C4-2B (cell line): ENCODE results near the gene TUBB2B.

Source experiments
- H3K27ac ChIP-seq: fragments of 450-650 bp; 2 replicates; pipeline ENCODE4 v1.5.1; 2017
- ZFX ChIP-seq: fragments of 450-650 bp; IDR thresholded peaks from 2 replicates; pipeline ENCODE4 v1.6.1; 2017
- TF ChIP-seq, protein P1 (sequence below): fragments of 450-650 bp; conservative IDR thresholded peaks from 2 replicates; pipeline ENCODE4 v1.5.1; 2017; ENCODE audit warnings: mild to moderate bottlenecking

Gene TUBB2B

DNA sequence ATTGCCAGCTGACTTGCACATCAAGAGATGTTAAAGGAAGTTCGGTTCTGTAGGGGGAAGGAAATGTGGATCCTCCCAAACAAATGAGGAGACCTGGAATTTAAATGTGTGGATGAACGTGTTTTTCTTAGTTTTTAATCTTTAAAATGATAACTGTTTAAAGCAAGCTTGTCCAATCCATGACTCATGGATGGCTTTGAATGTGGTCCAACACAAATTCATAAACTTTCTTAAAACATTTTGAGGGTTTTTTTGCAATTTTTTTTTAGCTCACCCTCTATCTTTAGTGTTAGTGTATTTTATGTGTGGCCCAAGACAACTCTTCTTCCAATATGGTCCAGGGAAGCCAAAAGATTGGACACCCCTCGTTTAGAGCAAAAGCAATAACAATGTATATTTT lies 12.6 kb downstream of the TUBB2B start:
- no peak for TF ChIP-seq ZFX
- H3K27ac ChIP-seq, result no peak overlapping the region

DNA sequence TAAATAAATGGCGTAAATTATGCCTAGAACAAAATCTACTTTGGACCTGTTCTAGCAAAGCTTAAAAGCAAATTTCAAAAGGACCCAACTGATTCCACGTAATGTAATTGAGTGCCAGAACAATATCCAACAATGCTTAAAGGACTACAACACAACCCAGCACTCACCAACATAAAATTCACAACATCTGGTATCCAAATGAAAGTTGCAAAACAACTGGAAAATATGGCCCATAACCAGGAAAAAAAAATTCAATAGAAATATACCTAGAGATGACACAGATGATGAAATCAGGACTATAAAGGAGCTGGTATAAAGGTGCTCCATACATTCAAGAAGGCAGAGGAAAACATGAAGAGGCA lies 14.1 kb downstream of the TUBB2B start:
- no peak for TF ChIP-seq ZFX
- TF ChIP-seq, protein P1, sequence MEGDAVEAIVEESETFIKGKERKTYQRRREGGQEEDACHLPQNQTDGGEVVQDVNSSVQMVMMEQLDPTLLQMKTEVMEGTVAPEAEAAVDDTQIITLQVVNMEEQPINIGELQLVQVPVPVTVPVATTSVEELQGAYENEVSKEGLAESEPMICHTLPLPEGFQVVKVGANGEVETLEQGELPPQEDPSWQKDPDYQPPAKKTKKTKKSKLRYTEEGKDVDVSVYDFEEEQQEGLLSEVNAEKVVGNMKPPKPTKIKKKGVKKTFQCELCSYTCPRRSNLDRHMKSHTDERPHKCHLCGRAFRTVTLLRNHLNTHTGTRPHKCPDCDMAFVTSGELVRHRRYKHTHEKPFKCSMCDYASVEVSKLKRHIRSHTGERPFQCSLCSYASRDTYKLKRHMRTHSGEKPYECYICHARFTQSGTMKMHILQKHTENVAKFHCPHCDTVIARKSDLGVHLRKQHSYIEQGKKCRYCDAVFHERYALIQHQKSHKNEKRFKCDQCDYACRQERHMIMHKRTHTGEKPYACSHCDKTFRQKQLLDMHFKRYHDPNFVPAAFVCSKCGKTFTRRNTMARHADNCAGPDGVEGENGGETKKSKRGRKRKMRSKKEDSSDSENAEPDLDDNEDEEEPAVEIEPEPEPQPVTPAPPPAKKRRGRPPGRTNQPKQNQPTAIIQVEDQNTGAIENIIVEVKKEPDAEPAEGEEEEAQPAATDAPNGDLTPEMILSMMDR, result no peak
- no peak overlapping the region for H3K27ac ChIP-seq

DNA sequence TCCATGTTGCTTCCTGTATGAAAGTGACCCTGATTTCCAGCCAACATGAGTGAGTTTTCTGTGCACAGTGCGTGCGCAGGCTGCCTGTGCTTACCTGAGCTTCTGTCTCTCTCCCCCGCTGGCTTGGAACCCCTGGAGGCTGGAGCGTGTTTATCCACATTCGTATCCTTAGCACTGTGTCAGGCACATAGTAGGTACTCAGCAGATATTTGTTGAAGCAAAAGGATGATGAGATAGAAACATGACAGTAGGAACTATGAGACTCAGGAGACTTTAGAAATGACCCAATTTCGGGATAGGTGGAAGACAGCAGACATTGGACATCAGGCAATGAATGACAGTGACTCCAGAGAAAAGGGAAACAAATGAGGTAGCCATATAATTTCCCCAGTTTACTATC lies 15.2 kb downstream of the TUBB2B start:
- no peak overlapping the region for H3K27ac ChIP-seq

DNA sequence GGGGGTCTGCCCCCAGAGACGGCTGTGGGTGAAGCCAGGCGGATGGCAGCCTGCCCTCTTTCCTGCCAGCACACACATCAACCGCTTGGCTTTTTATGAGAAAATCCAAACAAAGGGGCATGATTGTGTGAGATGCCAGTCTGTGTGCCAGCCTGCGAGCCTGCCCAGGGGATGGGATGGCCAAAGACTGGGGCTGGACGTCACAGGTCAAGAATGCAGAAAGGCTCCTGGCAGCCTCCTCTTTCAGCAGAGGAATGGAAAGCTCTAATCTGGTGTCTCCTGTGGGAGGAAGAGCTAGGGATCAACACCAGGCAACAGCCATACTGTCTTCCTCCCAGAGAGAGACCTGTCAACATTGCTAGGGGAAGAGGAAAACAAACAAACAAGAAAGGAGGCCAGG lies 15.8 kb downstream of the TUBB2B start:
- no peak overlapping the region for H3K27ac ChIP-seq
- TF ChIP-seq, protein P1, result no peak
- no peak for TF ChIP-seq ZFX

More for the DNA sequence above, 15.2 kb downstream of the TUBB2B start:
- TF ChIP-seq ZFX, result no peak
- TF ChIP-seq, protein P1, result no peak

GRCh38 chr6:3210024-3210610 lies 17.3 kb downstream of the TUBB2B start:
- H3K27ac ChIP-seq, result no peak overlapping the region
- TF ChIP-seq, protein P1, result no peak
- no peak for TF ChIP-seq ZFX

DNA sequence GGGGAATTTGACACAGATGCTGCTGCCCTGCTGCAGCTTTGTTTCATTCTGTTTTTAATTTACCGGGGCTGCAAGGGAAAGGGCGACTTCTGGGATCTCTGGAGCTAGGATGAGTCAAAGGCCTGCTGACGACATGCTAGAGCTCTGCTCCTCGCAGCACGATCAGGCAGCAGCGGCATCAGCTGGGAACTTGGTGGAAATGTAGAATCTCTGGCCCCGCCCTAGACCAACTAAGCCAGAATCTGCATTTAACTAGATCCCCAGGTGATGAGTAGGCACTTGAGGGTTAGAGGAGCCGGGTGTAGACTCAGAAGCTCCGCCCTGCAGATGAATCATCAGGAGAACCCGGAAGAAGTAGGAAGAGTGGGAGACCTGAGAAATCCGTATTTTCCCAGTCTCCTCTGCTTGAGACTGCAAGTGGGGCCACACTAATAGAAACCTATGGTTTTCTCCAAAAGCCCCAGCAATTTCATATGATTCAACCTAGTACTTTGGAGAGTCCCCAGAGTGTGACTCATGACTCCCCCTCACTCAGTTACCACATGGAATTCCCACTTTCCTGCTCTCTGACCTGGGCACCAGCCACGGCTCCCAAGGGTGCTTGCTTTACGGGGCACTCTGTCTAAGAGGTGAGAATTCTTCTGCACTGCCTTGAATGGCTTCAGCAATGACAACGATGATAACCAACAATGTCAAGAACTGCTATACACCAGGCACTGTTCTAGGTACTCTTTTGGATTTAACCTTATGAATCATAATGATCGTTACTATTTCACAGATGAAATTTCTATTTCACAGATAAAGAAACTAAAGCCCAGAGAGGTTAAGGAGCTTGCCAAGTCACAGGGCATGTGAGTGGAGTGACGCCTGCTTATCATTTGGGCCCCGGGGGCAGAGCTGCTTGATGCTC lies 18.1 kb downstream of the TUBB2B start:
- no peak for TF ChIP-seq ZFX
- TF ChIP-seq, protein P1, result no peak
- H3K27ac ChIP-seq, result no peak overlapping the region

DNA sequence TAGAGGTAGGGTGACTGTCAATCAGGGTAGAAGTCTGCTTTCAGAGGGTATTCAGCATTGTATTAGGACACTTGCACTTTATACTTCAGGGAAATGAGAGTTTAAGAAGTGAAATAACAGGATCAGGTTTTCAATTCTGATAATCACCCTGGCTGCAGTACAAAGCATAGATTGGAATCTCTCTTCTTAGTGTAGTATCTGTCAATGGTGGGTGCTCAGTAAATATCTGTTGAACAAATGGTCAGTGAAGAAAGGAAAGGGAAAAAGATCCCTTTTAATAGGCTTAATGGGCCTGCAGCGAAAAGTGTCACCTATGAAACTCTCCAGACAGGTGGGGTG lies 18.7 kb downstream of the TUBB2B start:
- no peak overlapping the region for H3K27ac ChIP-seq
- no peak for TF ChIP-seq ZFX
- TF ChIP-seq, protein P1, result no peak
